ENCODE data around the gene AMBP.

Gene AMBP

DNA sequence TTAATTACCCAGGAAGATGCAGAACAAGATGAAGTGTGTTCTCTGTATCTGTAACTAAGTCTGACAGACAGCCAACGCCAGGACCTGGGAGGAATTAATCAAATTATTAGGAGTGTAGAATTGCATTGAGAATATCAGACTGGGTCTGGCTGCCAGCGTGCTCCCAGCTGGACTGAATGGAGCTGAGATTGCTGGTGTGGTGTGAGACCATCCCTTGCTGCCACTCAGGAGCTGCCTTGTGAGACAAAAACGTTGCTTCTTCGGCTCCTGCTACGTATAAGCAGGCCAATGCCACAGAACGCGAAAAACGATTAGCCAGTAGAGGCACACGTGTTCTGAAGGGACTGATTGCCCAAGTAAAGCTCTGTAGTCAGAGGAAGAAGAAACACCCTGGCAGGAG lies 66.8 kb downstream of the AMBP start:
- TF ChIP-seq, protein P1, sequence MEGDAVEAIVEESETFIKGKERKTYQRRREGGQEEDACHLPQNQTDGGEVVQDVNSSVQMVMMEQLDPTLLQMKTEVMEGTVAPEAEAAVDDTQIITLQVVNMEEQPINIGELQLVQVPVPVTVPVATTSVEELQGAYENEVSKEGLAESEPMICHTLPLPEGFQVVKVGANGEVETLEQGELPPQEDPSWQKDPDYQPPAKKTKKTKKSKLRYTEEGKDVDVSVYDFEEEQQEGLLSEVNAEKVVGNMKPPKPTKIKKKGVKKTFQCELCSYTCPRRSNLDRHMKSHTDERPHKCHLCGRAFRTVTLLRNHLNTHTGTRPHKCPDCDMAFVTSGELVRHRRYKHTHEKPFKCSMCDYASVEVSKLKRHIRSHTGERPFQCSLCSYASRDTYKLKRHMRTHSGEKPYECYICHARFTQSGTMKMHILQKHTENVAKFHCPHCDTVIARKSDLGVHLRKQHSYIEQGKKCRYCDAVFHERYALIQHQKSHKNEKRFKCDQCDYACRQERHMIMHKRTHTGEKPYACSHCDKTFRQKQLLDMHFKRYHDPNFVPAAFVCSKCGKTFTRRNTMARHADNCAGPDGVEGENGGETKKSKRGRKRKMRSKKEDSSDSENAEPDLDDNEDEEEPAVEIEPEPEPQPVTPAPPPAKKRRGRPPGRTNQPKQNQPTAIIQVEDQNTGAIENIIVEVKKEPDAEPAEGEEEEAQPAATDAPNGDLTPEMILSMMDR (conservative IDR thresholded peaks at IDR 0.05; ENCODE audit: low read length), result no peak
- no peak overlapping the region for H3K4me3 ChIP-seq (ENCODE audit: low read length)
- DNase-seq (ENCODE audit: low read depth), result no peak
